Midbrain (tissue), 1 donor: Measurements from ENCODE around the gene VPREB3.

Source experiments
- DNase-seq: peaks from one replicate; lab custom pipeline; 2025; lab: John Stamatoyannopoulos, UW

VPREB3 gene

DNA sequence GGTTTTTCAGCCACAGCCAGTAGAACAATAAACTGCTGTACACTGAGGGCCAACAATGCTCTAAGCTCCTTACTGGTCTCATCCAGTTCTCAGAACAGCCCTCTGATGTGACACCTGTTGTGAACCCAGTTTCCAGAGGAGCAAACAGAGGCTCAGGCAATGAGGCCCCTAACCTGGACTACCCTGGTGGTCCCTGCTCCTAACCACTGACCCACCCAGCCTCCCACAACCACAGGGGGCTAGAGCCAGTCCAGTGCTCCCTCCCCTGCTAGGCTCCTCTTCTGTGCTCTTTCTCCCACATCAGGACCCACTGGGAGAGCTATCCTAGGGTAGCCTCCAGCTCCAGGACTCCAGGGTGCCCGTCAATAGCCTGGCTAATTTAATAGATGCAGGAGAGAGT is 28.5 kb upstream of the VPREB3 start:
- DNase-seq = no peak

DNA sequence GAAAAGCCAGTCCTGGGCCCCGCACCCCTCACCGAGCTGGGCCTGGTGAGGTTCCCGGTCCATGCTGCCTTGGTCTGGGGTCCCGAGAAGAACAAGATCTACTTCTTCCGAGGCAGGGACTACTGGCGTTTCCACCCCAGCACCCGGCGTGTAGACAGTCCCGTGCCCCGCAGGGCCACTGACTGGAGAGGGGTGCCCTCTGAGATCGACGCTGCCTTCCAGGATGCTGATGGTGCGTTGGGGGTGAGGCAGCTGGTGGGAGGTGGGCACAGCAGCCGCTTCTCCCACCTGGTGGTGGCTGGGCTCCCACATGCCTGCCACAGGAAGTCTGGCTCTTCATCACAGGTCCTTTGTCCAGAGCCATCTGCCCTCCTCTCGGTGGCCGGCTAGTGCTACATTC is 28.0 kb upstream of the VPREB3 start:
- DNase-seq = no peak

DNA sequence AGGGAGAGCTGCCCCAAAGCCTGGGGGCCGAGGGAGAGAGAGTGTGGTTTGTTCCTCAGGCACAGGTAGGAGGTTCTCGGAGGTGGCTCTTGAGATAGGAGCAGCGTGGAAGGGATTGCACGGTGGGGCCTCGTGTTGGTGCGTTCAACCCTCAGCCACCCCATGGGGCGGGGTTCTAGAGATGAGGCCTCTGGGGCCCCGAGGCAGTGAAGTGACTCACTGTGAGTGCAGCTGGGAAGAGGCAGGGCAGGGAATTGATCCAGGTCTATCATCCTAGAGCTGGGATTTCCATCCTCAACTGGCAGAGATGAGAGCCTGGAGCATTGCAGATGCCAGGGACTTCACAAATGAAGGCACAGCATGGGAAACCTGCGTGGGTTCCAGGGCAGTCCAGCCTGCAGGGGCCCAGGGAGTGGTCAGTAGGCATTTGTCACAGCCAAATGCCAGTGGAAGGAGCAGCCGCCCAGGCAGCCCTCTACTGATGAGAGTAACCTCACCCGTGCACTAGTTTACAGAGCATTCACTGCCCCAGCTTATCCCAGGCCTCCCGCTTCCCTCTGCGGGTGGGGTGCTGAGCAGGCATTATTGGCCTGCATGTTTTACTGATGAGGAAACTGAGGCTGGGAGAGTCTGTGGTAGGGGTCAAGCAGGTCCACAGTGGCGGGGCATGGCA is 27.4 kb upstream of the VPREB3 start:
- DNase-seq = no peak

DNA sequence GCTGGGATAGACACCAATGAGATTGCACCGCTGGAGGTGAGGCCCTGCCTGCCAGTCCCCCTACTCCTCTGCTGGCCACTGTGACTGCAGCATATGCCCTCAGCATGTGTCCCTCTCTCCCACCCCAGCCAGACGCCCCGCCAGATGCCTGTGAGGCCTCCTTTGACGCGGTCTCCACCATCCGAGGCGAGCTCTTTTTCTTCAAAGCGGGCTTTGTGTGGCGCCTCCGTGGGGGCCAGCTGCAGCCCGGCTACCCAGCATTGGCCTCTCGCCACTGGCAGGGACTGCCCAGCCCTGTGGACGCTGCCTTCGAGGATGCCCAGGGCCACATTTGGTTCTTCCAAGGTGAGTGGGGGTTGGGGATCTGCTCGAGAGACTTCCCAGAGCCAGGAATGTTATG is 26.8 kb upstream of the VPREB3 start:
- DNase-seq = peak; percentile 84

DNA sequence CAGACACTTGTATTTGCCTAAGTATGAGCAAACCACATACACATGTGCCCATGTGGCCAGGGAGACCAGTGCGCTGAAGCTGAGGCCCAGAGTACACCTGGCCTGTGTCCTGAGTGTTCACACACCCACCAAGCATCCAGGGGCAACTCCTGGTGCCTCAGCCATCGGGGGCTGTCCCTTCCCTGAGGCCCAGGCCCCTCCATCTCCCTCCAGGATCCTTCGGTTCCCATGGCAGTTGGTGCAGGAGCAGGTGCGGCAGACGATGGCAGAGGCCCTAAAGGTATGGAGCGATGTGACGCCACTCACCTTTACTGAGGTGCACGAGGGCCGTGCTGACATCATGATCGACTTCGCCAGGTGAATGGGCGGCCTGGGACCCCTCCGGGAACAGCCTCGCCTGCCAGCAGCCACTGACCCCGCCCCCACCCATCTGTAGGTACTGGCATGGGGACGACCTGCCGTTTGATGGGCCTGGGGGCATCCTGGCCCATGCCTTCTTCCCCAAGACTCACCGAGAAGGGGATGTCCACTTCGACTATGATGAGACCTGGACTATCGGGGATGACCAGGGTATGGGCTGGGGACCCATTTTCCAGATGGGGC is 26.0 kb upstream of the VPREB3 start:
- no peak for DNase-seq

DNA sequence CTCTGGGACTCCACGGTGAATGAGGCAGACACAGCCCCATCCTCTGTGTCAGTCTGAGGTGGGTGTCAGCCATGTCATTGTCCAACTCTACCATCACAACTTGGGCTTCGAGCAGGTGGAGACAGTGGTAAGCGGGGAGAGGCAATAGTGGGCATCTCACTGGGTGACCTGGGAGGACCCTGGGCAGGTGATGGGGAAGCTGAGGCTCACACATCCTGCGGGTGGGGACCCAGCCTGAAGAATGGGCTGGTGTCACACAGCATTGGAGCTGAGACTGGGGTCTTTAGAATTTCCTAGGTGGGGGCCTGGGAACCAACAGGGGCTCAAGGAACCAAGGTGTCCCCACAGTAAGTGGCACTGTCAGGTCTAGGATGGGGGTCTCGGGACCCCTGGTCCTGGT is 25.5 kb upstream of the VPREB3 start:
- DNase-seq = no peak

DNA sequence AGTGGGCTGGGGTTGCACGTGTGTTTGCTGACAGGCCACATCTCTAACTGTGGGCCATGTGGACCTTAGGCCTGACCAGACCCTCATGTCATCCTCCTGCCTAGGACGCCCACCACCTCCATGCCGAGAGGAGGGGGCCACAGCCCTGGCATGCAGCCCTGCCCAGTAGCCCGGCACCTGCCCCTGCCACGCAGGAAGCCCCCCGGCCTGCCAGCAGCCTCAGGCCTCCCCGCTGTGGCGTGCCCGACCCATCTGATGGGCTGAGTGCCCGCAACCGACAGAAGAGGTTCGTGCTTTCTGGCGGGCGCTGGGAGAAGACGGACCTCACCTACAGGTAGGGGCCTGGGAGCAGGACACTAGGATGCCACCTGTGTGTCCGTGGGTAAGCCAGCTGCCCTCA is 24.9 kb upstream of the VPREB3 start:
- no peak for DNase-seq

DNA sequence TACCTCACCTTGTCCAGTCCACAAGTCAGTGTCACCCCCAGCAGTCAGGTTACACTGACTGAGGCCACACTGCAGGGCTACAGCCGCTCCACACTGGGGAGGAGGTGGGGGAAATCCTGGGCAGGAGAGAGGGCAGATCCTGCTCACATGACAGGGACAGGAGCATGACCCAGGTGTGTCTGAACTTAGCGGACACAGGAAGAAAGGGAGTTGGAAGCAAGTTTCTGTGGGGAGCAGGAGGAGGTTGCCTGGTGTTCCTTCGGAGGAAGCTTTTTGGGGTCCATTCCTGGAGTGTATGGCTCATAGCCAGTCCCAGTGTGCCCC is 24.3 kb upstream of the VPREB3 start:
- DNase-seq = no peak

DNA sequence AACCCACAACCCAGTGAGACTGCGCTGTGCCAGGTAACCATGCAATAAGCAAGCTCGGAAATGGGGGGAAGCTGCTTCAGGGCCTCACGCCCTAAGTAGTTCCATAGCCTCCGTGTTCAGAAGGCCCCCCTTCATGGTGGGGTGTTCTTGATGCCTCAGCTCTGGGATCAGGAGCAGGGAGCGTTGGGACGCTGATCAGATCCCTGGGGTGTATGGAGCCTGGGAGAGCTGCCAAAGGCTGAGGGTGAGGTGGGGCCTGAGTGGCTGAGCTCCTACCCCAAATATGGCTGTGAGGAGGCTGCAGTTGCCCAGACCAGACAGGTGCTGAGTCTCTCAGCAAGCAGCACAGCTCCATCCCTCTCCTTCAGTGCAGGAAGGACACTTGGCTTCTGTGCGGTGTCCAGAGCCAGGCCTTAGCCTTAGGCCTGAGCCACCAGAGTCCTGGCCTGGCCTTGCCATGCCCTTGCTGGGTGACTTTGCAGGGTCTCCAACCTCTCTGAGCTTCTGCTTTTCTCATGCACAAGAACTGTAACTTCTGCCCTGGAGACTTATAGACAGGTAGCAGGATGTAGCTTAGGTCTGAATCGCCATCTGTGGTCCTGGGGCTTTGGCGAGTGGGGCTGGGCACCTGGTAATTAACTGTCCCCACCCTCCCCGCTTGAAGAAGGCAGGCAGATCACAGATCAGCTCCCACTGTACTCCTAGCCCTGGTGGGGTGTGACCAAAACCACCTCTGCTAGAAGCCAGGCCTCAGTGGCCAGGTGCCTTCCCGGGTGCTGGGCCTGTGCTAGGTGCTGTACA is 23.8 kb upstream of the VPREB3 start:
- DNase-seq = no peak

DNA sequence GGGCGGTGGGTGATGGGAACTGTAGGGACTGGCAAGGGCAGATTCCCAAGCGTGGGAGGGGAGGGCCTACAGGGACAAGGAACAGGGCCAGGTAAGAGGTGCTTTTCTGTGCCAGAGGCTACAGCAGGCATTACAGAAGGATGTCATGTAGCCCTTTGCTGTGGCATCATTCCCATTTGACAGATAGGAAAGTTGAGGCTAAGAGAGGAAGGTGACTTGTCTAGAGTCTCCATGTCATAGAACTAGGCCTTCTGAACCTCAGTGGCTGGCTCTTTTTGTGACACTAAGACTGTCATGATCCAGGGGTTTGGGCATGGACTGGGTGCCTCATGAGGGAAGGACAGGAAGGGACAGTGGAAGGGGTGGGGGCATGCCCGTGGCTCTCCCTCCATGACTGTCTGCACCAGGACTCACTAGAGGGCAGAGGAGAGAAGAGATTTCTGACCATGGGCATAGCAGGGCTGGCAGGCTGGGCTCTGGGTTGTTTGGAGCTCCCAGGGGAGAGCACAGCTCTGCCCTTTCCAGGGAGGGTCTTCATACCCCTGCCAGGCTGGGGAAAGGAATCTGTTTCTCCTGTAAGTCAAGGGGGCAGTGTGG is 21.7 kb upstream of the VPREB3 start:
- no peak for DNase-seq

DNA sequence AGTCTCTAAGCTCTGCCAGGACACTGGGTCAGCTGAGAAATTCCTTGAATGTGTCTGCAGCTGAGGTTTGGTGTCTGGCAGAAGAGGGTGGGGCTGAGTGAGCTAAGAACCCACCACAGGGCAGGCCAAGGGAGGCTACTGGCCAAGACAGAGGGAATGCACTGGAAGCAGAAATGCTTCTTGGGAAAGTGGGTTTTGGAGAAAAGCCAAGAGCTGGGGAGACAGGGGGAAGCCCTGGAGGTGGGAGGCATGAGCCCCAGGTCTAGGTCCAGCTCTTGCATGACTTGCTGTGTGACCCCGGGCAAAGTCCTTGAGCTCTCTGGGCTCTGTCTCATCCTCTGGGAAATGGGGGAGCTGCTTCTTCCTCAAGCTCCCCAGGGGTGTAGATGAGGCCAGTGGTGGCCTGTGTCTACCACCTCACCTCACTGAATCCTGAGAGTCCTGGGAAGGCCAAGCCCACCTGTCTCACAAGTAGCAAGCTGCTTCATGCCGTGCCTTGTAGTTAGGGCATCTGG is 20.8 kb upstream of the VPREB3 start:
- DNase-seq = no peak

DNA sequence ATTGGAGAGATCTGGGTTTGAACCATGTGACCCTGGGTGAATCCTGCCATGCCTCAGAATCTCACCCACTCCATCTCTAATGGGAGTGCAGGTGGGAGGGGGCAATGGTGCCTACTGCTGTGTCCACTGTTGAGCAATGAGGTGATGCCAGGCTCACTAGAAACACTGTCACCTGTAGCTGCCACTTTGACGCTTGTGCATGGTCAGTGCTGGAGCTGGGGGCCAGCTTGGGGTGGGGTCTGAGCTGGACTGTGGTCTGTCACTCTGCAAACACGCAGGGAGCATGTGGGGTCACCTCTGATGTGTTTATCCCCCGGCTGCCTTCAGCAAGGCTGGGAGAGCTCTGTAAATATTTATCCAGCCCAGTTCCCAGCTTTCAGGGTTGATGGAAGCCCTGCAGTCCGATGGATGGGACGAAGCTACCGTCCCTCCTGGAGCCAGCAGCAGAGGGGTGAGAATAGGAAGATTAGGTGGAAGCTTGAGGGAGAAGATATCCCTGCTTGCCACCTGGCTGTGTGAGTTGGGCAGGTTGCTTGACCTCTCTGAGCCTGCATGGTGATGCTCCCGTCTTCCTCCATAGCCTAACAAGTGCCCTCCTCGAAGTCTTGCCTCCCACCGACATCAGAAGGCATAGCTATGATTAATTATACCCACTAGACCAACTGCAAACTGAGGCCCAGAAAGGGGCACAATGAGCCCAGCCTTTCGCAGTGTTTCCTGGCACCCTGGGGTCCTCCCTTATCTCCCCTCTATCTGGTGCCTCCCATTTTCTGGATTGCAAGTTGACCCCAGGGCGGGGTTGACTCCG is 20.1 kb upstream of the VPREB3 start:
- DNase-seq = no peak

DNA sequence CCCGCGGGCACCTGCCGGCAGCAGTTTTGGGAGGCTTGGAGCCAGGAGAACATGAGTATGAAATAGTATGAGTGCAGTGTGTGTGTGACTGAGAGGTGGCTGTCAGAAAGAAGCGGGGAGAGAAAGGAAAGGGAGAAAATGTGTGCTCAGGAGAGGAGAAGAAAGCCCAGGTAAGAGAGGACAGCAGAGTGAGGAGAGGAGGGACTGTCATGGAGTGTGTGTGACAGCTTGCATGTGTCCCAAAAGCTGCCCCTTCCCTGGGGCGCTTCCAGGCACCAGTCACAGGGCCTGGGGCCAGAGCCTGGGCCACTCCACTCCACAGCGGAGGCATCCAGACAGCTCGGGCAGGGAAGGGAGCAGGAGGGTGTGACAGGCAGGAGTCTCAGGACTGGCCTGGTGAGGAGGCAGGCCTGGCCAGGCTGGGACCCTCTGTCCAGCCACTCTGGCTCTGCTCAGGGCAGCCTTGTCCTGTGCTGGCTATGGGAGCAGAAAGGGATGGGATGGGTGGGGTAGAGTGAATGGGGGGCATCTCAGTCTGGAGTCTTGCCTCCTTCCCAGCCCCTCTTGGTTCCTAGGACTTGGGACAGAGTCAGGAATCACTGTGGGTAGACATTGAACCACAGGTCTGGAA is 19.4 kb upstream of the VPREB3 start:
- DNase-seq = no peak

DNA sequence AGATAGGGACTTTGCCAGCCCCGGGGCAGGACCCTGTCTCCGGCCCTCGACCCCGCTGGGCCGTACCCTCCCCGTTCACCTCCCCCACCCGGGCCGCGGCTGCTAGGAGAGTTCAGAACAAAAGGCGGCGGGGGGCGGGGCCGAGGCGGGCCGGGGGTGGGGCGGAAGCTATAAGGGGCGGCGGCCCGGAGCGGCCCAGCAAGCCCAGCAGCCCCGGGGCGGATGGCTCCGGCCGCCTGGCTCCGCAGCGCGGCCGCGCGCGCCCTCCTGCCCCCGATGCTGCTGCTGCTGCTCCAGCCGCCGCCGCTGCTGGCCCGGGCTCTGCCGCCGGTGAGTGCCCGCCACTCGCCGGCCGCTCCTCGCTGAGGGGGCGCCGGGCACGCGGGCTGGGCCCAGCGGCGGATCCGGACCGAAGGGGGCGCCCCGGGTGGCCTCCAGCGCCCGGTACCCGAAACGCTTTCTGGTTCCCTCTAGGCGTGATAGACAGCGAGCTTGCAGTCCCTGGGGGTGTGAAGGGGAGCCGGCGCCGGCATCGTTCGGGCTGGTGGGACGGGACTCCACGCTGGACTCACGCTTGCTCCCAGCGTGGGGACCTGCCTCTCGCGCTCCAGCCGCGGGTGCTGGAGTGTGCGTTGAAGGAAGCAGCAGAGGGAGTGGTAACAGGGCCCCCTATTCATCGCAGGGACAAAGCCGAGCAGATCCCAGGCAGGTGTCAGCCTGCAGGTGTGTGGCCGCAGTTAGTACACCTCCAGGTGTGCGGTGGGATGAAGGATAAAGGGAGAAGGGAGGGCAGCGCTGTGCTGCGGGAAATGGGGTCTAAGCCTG is 18.6 kb upstream of the VPREB3 start, which contains the start of gene MMP11:
TSS of gene MMP11 (plus strand) at position 201 of the 825 bp plus-strand sequence. CDS start at position 223, 22 bp downstream.
- no peak for DNase-seq

DNA sequence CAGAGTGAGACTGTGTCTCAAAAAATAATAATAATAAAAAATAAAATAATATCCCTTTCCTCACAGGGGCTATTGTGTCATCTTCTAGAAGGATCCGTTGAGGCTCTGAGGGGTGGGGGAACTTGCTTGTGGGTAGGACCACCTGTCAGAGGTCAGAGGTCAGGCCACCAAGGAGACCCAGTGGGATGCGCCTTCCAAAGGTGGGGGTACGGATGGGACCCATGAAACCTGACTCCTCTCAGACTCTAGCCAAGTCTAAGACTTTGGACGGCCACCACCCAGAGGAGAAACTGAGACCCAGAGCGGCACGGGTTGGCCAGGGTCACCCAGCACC is 18.1 kb upstream of the VPREB3 start:
- DNase-seq = no peak

DNA sequence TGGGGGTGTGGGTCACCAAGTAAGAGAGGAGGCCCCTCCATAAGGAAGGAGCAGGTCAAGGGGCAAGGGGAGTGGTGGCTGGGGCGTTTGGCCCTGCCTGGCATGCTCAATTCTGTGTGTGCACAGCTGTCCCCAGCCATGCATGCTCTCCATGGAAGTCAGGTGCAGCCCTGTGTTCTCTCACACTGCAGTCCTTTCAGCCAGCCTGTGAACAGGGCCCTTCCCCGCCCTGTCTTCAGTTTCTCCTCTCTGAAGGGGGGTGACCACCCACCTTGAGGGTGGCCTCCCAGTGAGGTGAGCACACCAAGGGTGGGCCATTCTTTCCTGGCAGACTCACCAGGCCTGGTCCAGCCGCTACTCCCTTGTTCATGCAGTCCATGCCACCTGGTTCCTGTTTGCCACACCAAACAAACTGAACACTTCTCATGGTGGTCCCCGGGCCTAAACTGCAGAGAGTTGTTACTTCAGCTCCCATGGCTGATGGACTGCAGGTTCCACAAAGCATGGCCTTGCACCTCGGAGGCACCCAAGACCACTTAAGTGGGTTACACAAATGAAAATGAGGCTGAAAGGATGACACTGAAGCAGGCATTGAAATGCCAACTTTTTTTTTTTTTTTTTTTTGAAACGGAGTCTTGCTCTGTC is 15.2 kb upstream of the VPREB3 start:
- no peak for DNase-seq

DNA sequence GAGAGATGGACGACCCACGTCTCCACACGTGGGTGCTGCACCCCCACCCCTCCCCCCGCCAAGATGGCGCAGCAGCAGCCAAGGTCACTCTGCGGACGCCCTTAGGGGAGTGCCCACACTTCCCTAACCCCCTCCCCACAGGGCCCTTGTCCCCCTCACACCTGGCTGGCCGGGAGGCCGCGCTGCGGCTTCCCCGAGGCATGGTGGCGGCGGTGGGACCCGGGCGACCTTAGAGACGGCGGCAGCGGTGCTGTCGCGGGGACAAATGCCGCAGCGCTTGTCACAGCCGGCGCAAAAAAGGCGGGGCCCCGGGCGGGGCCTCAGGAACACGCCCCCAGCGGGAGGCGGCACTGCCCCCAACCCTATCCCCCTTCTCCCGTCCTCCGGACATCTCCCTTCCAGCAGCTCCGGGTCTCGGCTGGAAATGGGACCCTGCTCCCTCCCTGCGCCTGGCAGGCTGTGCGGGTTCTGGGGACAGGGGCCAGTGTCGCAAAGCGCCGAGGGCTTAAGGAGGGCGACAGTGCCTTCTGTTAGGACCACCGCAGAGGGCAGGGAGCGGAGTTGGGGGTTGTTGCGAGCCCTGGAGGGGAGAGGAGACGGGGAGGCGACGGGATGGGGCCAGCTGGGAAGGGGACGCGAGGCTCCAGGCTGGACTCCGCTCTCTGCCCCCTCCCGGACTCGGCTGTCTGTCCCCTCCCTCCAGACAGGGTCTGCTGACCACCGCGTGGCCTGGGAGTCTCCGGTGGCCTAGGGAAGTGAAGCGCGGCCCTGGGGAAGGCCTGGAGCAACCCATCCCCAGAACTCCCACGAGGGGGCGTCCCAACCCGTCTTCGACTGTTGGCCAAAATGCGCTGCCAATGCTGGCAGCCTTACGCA is 13.7 kb upstream of the VPREB3 start, which contains the start of gene CHCHD10:
TSS of gene CHCHD10 (minus strand) at position 300 of the 876 bp plus-strand sequence. CDS start at position 202, 98 bp downstream.
- peak; percentile 88 for DNase-seq

DNA sequence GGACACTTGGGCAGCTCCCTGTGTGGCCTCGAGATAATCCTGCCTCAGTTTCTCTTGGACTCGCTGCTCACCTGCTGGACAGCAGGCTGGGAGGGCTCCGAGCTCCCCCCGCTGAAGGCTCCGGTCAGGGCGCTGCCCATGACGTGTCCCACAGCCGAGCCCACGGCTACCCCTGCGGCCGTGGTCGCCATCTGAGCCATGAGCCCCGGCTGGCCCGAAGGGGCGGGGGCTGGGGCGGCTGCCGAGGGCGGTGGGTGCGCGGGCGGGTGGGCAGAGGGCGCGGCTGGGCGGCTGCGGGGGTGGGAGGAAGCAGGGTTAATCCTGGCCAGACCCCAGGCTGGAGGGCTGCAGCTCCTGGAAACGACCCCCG is 13.1 kb upstream of the VPREB3 start:
- no peak for DNase-seq
